B cell (primary cell): Measurements from ENCODE around the gene FOXO3. TPM values are rescaled to one million over a fixed set of nuclear protein-coding genes. Genes with fewer than 3 reads are reported as not detected.

Source experiments
- ATAC-seq: fragments of 200-7000 bp; cut with Tn5 transposase; one replicate; pipeline ENCODE4 v1.10.0; 2021; ENCODE audit warnings: low read depth, mild to moderate bottlenecking, moderate number of reproducible peaks, moderate library complexity
- CTCF ChIA-PET: fragments of 350-600 bp; sonication (Branson Sonifier 250); formaldehyde crosslinking; loops from one replicate; lab custom pipeline; 2021; ENCODE audit warnings: antibody characterized with exemption, inconsistent platforms; lab: Charles Lee
- POLR2A ChIA-PET: fragments of 350-600 bp; sonication (Branson Sonifier 250); formaldehyde crosslinking; loops from one replicate; lab custom pipeline; 2021; ENCODE audit warnings: antibody characterized with exemption; lab: Charles Lee
- DNase-seq: peaks from one replicate; pipeline ENCODE4 v3.0.0; 2013
- H2AFZ ChIP-seq: 2 replicates; pipeline ENCODE4 v1.6.1; 2012; ENCODE audit warnings: mild to moderate bottlenecking, low read depth, low read length; ENCODE audit not compliant: insufficient read depth, poor library complexity, severe bottlenecking
- H3K27ac ChIP-seq, 2 donors: 1 replicate in 1 of 2; 2 replicates in 1 of 2; pipeline ENCODE4 v1.5.1; 2012 to 2013; ENCODE audit warnings: low read length in 2 of 2, mild to moderate bottlenecking in 2 of 2, moderate library complexity in 1 of 2
- H3K27me3 ChIP-seq, 4 experiments: fragments of 200-600 bp in 1 of 4; sonication (generic) in 1 of 4; replicated peaks in 1 of 4; 1 replicate in 2 of 4; 2 replicates in 2 of 4; pipeline versions ENCODE4 v1.6.1 to v1.7.0; 2013 to 2016; ENCODE audit warnings: low read length in 3 of 4, mild to moderate bottlenecking in 2 of 4, mixed read lengths in 1 of 4, moderate library complexity in 1 of 4; ENCODE audit not compliant: insufficient read depth in 4 of 4, control insufficient read depth in 3 of 4; ENCODE audit errors: control extremely low read depth in 1 of 4
- H3K36me3 ChIP-seq, 2 experiments: replicated peaks in 1 of 2; 1 replicate in 1 of 2; 2 replicates in 1 of 2; pipeline versions ENCODE4 v1.6.1 to v1.7.1; 2013; ENCODE audit warnings: low read length in 1 of 2; ENCODE audit not compliant: insufficient read depth in 2 of 2, control insufficient read depth in 1 of 2; ENCODE audit errors: control extremely low read depth in 1 of 2, extremely low read depth in 1 of 2
- H3K4me1 ChIP-seq, 2 donors: fragments of 200-600 bp in 1 of 2; sonication (generic) in 1 of 2; 1 replicate in 1 of 2; 2 replicates in 1 of 2; pipeline versions ENCODE4 v1.5.1 to v1.6.1; 2013 to 2017; ENCODE audit warnings: low read length in 2 of 2; ENCODE audit not compliant: control insufficient read depth in 2 of 2, insufficient read depth in 2 of 2
- H3K4me2 ChIP-seq: replicated peaks from 2 replicates; pipeline ENCODE3; 2012; ENCODE audit warnings: mild to moderate bottlenecking, low read depth, low read length; ENCODE audit not compliant: poor library complexity, severe bottlenecking
- H3K4me3 ChIP-seq, 5 experiments: fragments of 200-600 bp in 1 of 5; sonication (generic) in 1 of 5; 1 replicate in 3 of 5; 2 replicates in 2 of 5; pipeline versions ENCODE4 v1.5.1 to v1.7.0; 2011 to 2016; ENCODE audit warnings: low read length in 4 of 5, mild to moderate bottlenecking in 4 of 5, low read depth in 2 of 5, control low read depth in 1 of 5, moderate library complexity in 1 of 5; ENCODE audit not compliant: insufficient read depth in 1 of 5; ENCODE audit errors: control extremely low read depth in 1 of 5, extremely low read depth in 1 of 5
- H3K79me2 ChIP-seq: fragments of 200-600 bp; sonication (generic); one replicate; pipeline ENCODE4 v1.6.0; 2016; ENCODE audit warnings: low read length; ENCODE audit not compliant: control insufficient read depth, insufficient read depth
- H3K9ac ChIP-seq: fragments of 200-600 bp; sonication (generic); 2 replicates; pipeline ENCODE4 v1.6.1; 2017; ENCODE audit warnings: mild to moderate bottlenecking, low read length, moderate library complexity
- H3K9me3 ChIP-seq, 3 donors: one replicate each; pipeline versions ENCODE4 v1.6.1 to v1.7.1; 2013; ENCODE audit warnings: low read length in 2 of 3; ENCODE audit not compliant: control insufficient read depth in 2 of 3, insufficient read depth in 1 of 3; ENCODE audit errors: control extremely low read depth in 1 of 3
- H4K20me1 ChIP-seq: 2 replicates; pipeline ENCODE4 v1.6.0; 2012; ENCODE audit warnings: mild to moderate bottlenecking, low read length; ENCODE audit not compliant: insufficient read depth, control insufficient read depth, poor library complexity, severe bottlenecking
- H3K27ac Mint-ChIP-seq: one replicate; pipeline ENCODE4 v1.8.0; 2021; ENCODE audit warnings: mixed read lengths
- H3K27me3 Mint-ChIP-seq: one replicate; pipeline ENCODE4 v1.8.0; 2021; ENCODE audit warnings: mixed read lengths
- H3K4me1 Mint-ChIP-seq: one replicate; pipeline ENCODE4 v1.8.0; 2021; ENCODE audit warnings: mixed read lengths
- H3K4me3 Mint-ChIP-seq: one replicate; pipeline ENCODE4 v1.8.0; 2021; ENCODE audit warnings: mixed read lengths
- H3K9me3 Mint-ChIP-seq: one replicate; pipeline ENCODE4 v1.8.0; 2022; ENCODE audit warnings: mixed read lengths; ENCODE audit not compliant: insufficient read depth
- CTCF ChIP-seq: fragments of 200-600 bp; IDR thresholded peaks from one replicate; pipeline ENCODE4 v1.8.0; 2022; ENCODE audit warnings: antibody characterized with exemption, mild to moderate bottlenecking
- EZH2 ChIP-seq: IDR thresholded peaks from 2 replicates; pipeline ENCODE4 v1.6.1; 2012; ENCODE audit warnings: borderline replicate concordance, low read depth, mild to moderate bottlenecking, moderate library complexity, low read length; ENCODE audit not compliant: insufficient read depth, poor library complexity, severe bottlenecking
- WGBS: methylation state at CpG from one replicate; pipeline ENCODE4 v1.1.5; 2013; ENCODE audit warnings: missing lambda C conversion rate; ENCODE audit not compliant: insufficient coverage; 5-methylcytosine and 5-hydroxymethylcytosine counted together
- intact Hi-C: fragments of 100-400 bp; cut with micrococcal nuclease; formaldehyde crosslinking; loops from one replicate; pipeline ENCODE4 v1.10.0; 2022
- polyA plus RNA-seq: library from polyadenylated mRNA; depleted of rRNA; stranded (reverse); fragments of >200 nt; gene quantifications from 2 replicates; pipeline ENCODE4 v1.2.3, GENCODE V29; 2012
- total RNA-seq, 2 donors: library from RNA; stranded (reverse); fragments of 120-200 nt in 1 of 2; gene quantifications; 1 replicate in 1 of 2; 2 replicates in 1 of 2; pipeline versions ENCODE4 v1.2.3 to v1.2.4, GENCODE V29; 2013 to 2022

FOXO3 gene
- total and polyA plus RNA-seq, 2 donors (not counting 1 experiment from before 2014, with no cell fraction given), result 6.0 to 16.9 TPM

- Mint-ChIP-seq H3K4me1 (no peaks in the 10 kb centered on the region), H3K27me3 (no peaks in the 10 kb centered on the region), H3K9me3 (no peaks in the 10 kb centered on the region), H3K4me3 (no peak overlapping the region), H3K27ac (no peak overlapping the region)
- ATAC-seq (no peak), DNase-seq (no peak)
- no peaks in the 10 kb centered on the region for H3K27me3 ChIP-seq
- POLR2A ChIA-PET, result no interaction called here
- H3K9me3 ChIP-seq, result peaks cover 6 to 17% (median 16%) of the 10 kb centered on the region in 3 donors
- no peaks in the 10 kb centered on the region for H3K4me1 ChIP-seq
- no peak overlapping the region for H3K27ac ChIP-seq
- CTCF ChIA-PET, result no interaction called here
- 94% methylated on average over 15 of the region's 15 CpGs for WGBS
- H4K20me1 ChIP-seq, result no peaks in the 10 kb centered on the region
- no peaks in the 10 kb centered on the region for H3K36me3 ChIP-seq
- H3K9ac ChIP-seq, result no peak overlapping the region
- no peak overlapping the region for H2AFZ ChIP-seq
- no peak for TF ChIP-seq CTCF
- no peak for TF ChIP-seq EZH2
- intact Hi-C loops, result no loop called here
- no peak overlapping the region for H3K4me2 ChIP-seq
- H3K4me3 ChIP-seq, result no peak overlapping the region
- no peaks in the 10 kb centered on the region for H3K79me2 ChIP-seq
Measured at GRCh38 chr6:108697561-108698161, 136.9 kb downstream of the FOXO3 start.

- intact Hi-C loops, result no loop called here
- no peaks in the 10 kb centered on the region for H3K27me3 Mint-ChIP-seq
- H3K27ac Mint-ChIP-seq, result no peak overlapping the region
- no peaks in the 10 kb centered on the region for H3K9me3 Mint-ChIP-seq
- H3K79me2 ChIP-seq, result no peaks in the 10 kb centered on the region
- no peaks in the 10 kb centered on the region for H3K36me3 ChIP-seq
- H3K4me3 Mint-ChIP-seq, result no peak overlapping the region
- WGBS, result 92% methylated on average over 6 of the region's 11 CpGs
- no peak overlapping the region for H3K4me2 ChIP-seq
- POLR2A ChIA-PET, result no interaction called here
- no peaks in the 10 kb centered on the region for H4K20me1 ChIP-seq
- no peaks in the 10 kb centered on the region for H3K27me3 ChIP-seq
- H3K9ac ChIP-seq, result no peak overlapping the region
- H3K4me1 Mint-ChIP-seq, result no peaks in the 10 kb centered on the region
- ATAC-seq (no peak), DNase-seq (no peak)
- H3K9me3 ChIP-seq, result peaks cover 6 to 26% (median 19%) of the 10 kb centered on the region in 3 donors
- CTCF ChIA-PET, result no interaction called here
- H3K27ac ChIP-seq, result no peak overlapping the region
- no peak overlapping the region for H3K4me3 ChIP-seq
- H2AFZ ChIP-seq, result no peak overlapping the region
- no peak for TF ChIP-seq CTCF
- no peak for TF ChIP-seq EZH2
- no peaks in the 10 kb centered on the region for H3K4me1 ChIP-seq
Measured at GRCh38 chr6:108698593-108699289, 138.0 kb downstream of the FOXO3 start.
